NCI-H226 (cell line): ENCODE measurements around the gene SLAMF7.
A peak's percentile ranks its signal among the peaks of the same experiment; 100 is the strongest.
"Not testable (repeated sequence)": the region's sequence is repeated elsewhere in the genome, so short reads cannot be mapped to it uniquely, and the experiment has no call there.

Experiments used
- DNase-seq: peaks from one replicate; pipeline ENCODE4 v3.0.0-alpha.2; 2015

The SLAMF7 gene

DNA sequence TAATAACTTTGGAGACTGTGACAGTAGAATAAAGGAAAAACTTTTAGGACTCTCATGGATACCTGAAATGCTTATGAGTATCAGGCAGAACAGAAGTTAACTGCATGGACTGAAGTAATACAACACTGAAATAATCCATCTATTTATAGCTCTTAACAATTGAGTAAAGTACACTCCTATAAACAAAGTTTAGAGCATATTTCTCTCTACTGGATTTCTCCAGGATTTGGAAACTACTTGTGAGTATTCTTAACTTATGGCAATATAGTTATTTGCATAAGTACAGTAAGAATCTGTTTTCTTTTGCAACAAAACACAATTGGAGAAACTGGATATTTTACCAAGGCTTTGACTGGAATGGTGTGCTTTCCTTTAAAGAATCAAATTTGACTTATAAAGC is 17.6 kb upstream of the SLAMF7 start:
- no peak for DNase-seq

- no peak for DNase-seq
Observed at GRCh38 chr1:160722726-160723125, 16.3 kb upstream of the SLAMF7 start.

- no peak for DNase-seq
Observed at GRCh38 chr1:160723332-160723731, 15.7 kb upstream of the SLAMF7 start.

DNA sequence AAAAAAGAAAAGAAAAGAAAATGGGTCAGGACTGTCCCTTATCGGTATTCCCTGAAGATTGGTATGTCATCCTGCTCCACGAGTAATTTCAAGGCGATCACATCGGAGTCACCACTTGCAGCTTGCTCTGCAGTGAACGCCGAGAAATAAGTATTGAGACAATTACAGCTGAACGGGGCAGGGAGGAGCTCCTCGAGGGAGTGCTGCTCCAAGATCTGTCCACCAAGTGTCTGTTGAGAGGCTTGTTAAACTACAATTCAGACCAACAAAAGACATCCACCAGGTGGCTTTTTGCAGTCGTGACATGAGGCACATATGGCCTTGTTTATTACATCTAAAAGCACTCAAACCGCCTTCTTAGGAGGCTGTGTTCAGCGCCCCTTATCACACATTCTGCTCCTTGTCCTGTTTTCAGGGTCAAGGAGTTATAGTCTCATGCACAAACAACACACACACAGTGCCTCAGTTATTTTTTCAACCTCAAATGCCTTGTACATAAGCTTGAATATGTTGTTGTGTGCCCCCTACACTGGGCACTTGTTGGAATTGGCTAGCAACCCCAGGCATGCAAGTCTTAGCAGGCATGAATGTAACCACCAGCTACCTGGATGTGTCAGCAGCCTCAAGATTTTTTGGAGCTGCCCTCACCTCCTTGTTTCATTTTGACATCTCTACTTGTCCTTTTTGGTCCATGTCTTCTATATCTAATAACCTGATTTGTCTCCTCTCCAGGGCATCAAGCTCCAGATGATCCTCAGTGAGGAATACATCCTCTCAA is 14.4 kb upstream of the SLAMF7 start:
- DNase-seq = no peak

GRCh38 chr1:160726114-160726497 is 12.9 kb upstream of the SLAMF7 start:
- DNase-seq = no peak

- DNase-seq = peak; percentile 63
Observed at GRCh38 chr1:160726498-160727315, 12.3 kb upstream of the SLAMF7 start.

GRCh38 chr1:160727316-160727640 is 11.8 kb upstream of the SLAMF7 start:
- DNase-seq = no peak

DNA sequence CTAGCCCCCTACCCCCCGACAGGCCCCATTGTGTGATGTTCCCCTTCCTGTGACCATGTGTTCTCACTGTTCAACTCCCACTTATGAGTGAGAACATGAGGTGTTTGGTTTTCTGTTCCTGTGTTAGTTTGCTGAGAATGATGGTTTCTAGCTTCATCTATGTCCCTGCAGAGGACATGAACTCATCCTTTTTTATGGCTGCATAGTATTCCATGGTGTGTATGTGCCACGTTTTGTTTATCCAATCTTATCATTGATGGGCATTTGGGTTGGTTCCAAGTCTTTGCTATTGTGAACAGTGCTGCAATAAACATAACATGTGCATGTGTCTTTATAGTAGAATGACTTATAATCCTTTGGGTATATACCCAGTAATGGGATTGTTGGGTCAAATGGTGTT is 7.5 kb upstream of the SLAMF7 start:
- not testable (repeated sequence) for DNase-seq

DNA sequence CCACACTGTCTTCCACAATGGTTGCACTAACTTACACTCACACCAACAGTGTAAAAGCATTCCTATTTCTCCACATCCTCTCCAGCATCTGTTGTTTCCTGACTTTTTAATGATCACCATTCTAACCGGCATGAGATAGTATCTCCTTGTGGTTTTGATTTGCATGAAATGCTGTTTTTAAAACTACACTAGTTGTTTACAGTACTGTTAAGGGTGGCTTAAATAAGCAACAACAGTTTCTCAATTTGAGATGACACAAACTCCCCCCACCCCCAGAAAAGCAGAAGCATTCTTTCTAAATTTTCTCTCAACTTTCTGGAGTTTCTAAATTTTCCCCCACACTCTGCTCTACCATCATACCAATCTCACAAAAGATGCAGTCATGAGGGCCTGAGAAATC is 7.1 kb upstream of the SLAMF7 start:
- no peak for DNase-seq

- DNase-seq = no peak
Observed at GRCh38 chr1:160733898-160734297, 5.1 kb upstream of the SLAMF7 start.

GRCh38 chr1:160734301-160734700 is 4.7 kb upstream of the SLAMF7 start:
- DNase-seq = no peak

DNA sequence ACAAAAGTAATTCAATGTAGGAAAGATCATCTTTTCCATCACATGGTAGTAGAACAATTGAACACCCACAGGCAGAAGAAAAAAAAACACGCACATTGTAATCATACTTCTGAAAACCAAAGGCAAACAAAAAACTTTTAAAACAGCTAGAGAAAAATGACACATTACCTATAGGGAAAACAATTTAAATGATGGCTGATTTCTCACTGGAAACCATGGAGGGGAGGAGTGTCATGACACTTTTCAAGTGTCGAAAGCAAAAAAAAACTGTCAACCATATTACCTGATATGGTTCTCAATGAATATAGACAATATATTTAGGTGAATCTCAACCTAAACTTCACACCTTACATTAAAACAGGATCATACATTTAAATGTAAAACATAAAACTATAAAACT is 776 bp upstream of the SLAMF7 start:
- no peak for DNase-seq

DNA sequence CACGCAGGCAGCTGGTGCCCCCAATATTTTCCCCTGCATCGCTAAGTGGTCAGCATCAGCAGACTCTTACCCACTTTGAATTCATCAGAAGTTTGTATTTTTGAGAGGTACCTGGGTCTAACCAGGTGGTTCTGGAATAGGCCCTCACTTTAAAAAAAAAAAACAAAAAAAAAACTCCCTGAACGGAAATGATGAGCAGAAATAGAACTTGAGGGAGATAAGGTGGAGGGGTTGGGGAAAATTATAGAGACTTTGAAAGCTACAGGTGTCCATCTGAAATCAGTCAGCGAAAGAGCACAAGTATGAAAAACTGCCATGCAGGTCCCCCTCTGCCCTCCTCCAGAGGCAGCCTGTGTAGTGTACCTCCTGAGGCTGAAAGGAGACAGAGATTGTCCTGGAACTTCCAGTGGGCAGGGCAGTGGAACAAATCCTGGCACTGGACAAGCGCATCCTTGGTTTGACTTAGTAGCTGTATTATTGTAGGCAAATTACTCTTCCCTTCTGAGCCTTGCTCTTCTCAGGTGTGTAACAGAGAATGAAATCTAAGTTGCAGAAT is 1.2 kb downstream of the SLAMF7 start:
- DNase-seq = no peak

DNA sequence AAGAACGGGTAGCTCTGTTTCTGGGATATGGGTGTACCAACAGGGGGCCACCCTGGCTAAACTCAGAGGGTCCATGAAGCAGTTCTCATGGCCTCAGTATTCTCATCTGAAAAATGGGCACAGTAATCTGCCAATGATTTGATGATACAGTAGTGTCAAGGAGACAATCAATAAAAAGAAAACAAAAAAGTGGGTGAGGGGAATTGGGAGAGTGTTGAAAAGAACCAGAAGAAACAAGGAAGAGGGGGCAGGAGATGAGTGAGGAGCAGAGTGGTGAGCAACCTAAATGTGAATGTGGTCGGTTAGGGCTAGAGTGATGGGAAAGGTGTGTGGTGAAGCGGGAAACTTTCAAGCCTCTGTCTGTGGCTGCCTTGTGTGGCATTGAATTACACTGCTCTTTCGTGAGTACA is 2.0 kb downstream of the SLAMF7 start:
- no peak for DNase-seq

DNA sequence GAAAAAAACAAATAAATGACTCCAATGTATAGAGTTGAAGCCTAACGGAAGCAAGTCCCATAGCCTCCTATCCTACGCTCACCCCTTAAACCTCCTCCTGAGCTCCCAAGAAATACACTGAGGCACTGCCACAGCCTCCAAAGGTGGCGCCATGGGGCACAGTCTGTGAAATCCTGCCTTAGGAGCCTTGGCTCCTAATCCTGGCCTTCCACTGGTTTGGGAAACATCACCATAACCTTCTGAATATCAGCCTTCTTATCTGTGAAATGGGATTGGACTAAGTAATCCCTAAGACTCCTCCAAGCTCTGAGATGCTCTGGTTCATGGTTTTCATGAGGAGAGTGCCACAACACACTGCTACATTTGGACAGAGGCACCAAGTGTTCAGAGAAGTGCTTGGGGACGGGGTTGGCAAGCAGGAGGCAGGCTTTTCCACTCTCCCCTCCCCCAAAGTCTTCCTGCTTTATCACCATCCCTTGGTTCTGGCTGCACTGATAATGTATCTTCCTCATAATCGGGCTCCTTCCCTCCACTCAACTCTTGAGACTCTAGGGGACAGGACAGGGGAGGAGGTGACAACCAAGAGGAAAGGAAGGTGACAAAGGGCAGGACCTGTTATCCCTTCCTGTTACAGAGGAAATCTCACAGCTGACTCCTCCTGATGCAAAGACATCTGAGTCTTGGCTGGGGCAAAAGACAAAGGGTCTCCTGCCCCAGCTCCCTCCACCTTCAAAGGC is 2.7 kb downstream of the SLAMF7 start:
- DNase-seq = no peak

DNA sequence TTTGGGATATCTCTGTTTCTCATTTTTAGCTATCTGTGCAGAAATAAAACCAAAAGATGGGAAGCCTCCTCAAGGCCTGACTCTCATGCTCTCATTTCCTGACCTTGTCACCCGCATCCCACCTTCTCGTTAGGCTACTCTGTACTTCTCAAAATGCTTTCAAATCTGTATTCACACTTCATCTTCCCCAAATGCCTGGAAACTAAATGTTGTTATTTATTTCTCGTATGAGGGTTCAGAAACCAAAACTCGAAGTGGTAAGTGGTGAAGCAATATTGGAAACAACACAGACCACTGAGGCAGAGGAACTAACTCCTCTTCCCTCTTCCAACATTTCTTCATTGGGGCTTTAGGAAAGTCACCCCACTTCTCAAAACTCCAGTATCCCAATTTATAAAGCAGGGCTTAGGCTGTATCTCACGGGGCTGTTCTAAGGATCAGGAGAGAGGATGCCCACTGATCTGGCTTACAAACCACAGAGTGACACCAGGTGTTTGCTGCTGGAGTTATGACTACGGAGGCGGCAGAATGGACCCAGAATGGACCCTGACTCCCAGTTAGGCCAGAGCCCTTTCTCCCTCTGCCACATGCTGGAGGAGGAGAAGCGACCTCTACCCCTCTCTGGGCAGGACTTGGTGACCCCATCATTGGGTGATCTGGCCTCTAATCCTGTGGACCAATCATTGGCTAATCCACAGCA is 3.5 kb downstream of the SLAMF7 start:
- no peak for DNase-seq

GRCh38 chr1:160743266-160743665 is 4.2 kb downstream of the SLAMF7 start:
- no peak for DNase-seq

DNA sequence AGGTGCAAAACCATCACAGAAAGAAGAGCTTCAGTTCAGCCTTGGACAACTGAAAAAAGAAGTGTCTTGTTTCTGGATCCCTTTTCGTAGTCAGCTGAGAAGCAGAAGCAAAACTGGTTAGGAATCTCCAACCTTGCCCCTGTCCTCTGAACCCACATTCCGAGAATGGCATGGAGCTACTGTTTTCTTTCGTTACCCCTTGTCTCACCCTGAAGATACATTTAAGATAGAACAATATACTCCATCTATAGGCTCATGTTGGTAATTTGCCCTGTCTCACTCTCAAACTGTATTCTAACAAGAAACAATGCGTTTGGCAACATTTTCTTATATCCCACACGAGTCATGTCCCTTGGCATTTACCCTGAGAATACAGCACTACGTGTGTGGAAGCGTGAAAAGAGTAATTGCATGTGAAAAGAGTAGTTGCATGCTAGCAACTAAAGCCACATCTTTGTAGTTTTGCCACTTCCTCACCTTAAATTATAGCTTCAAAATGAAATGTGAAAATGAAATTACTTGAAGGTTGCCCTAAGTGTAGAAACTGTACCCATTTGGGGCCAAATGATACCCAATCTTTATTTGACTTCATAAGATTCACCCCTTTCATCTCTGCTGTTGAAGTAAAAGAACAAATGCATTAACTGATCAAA is 5.3 kb downstream of the SLAMF7 start:
- DNase-seq = no peak

GRCh38 chr1:160744852-160745520 is 5.9 kb downstream of the SLAMF7 start:
- no peak for DNase-seq

DNA sequence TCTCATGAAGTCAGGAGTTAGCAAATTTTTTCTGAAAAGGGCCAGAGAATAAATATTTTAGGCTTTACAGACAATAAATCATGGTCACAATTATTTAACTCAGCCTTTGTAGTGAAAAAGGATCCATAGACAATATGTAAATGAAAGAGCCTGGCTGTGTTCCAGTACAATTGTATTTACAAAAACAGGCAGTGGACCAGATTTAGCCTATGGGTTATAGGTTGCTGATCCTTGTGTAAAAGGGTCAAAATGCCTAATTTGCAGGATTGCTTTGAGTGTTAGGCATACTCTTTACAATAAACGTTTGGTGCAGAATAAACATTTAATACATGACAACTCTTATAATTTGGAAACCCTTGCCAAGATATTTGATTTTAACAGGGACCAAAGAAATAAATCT is 6.5 kb downstream of the SLAMF7 start:
- DNase-seq = no peak

DNA sequence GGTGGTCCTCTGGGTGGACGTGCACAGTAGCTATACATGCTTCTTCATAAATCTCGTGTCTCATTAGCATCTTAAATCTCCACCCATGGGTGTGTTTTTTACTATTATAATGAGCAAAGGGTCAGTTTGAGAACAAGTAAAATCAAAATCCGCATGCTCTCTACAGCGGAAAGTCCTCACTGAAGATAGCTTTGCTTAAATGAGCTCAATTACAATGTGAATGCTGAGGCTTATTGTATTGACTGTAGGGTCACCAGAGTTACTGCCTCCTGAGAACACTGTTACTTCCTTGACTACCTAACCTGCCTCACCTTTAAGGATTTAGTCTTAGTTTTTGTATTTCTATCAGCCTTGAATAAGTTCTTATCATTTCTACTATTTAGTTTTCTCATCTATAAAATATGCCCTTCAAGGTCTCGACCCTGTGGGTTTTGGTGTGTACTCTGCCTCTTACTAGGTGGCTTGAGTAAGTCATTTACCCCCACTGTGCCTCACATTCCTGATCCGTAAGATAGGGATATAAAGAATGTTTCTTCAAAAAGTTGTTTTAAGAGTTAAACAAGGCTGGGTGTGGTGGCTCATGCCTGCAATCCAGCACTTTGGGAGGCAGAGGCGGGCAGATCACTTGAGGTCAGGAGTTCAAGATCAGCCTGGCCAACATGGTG is 7.9 kb downstream of the SLAMF7 start:
- peak; percentile 48 for DNase-seq
